ENCODE results near the gene SETD1B.

- TF ChIP-seq POLR2AphosphoS5 (IDR thresholded peaks at IDR 0.05; ENCODE audit: low read depth, low read length) = no peak
- no peak for TF ChIP-seq POLR2A (IDR thresholded peaks at IDR 0.05; ENCODE audit: low read depth, low read length)
- no peak for TF ChIP-seq TAF1 (IDR thresholded peaks at IDR 0.05; ENCODE audit: borderline replicate concordance, low read depth, low read length)
Measured at GRCh38 chr12:121764808-121765207, 39.0 kb upstream of the SETD1B start.

All from GM12892 (cell line).